ENCODE results near the gene PYCR2.

DNA sequence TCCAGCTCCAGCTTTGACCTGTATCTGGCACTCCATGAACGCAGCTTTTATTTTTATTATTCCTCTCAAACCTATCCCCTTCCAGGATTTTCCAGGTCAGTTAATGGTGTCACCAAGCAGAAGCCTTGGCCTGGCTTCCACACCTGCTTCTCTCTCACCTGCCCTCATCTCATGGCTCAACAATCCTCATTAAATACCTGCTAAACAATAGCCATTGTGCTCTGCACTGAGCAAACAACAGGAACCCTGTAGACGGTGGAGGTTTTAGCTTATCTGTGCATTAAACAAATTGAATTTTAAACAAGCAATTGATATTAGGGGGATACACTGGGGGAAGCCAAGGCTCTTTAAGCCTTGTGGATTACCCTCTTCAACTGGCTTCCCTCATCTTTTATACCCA, 15.3 kb downstream of the PYCR2 start:
- no peak for TF ChIP-seq POLR2AphosphoS5 (IDR thresholded peaks at IDR 0.05; ENCODE audit: low read depth, low read length)
- TF ChIP-seq, protein P1, sequence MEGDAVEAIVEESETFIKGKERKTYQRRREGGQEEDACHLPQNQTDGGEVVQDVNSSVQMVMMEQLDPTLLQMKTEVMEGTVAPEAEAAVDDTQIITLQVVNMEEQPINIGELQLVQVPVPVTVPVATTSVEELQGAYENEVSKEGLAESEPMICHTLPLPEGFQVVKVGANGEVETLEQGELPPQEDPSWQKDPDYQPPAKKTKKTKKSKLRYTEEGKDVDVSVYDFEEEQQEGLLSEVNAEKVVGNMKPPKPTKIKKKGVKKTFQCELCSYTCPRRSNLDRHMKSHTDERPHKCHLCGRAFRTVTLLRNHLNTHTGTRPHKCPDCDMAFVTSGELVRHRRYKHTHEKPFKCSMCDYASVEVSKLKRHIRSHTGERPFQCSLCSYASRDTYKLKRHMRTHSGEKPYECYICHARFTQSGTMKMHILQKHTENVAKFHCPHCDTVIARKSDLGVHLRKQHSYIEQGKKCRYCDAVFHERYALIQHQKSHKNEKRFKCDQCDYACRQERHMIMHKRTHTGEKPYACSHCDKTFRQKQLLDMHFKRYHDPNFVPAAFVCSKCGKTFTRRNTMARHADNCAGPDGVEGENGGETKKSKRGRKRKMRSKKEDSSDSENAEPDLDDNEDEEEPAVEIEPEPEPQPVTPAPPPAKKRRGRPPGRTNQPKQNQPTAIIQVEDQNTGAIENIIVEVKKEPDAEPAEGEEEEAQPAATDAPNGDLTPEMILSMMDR (IDR thresholded peaks at IDR 0.05), result no peak
- TF ChIP-seq, protein P2, sequence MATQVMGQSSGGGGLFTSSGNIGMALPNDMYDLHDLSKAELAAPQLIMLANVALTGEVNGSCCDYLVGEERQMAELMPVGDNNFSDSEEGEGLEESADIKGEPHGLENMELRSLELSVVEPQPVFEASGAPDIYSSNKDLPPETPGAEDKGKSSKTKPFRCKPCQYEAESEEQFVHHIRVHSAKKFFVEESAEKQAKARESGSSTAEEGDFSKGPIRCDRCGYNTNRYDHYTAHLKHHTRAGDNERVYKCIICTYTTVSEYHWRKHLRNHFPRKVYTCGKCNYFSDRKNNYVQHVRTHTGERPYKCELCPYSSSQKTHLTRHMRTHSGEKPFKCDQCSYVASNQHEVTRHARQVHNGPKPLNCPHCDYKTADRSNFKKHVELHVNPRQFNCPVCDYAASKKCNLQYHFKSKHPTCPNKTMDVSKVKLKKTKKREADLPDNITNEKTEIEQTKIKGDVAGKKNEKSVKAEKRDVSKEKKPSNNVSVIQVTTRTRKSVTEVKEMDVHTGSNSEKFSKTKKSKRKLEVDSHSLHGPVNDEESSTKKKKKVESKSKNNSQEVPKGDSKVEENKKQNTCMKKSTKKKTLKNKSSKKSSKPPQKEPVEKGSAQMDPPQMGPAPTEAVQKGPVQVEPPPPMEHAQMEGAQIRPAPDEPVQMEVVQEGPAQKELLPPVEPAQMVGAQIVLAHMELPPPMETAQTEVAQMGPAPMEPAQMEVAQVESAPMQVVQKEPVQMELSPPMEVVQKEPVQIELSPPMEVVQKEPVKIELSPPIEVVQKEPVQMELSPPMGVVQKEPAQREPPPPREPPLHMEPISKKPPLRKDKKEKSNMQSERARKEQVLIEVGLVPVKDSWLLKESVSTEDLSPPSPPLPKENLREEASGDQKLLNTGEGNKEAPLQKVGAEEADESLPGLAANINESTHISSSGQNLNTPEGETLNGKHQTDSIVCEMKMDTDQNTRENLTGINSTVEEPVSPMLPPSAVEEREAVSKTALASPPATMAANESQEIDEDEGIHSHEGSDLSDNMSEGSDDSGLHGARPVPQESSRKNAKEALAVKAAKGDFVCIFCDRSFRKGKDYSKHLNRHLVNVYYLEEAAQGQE (IDR thresholded peaks at IDR 0.05; ENCODE audit: insufficient read depth in 1 of 2, low read depth in 2 of 2, low read length in 1 of 2), result no peak
- TF ChIP-seq SIN3A (IDR thresholded peaks at IDR 0.05; ENCODE audit: borderline replicate concordance, insufficient read depth, low read depth, low read length), result no peak

All from Panc1 (cell line).